ENCODE data around the gene PALLD. TPM values are rescaled to one million over a fixed set of nuclear protein-coding genes. Genes with fewer than 3 reads are reported as not detected.
"Not testable (repeated sequence)": the region's sequence is repeated elsewhere in the genome, so short reads cannot be mapped to it uniquely, and the experiment has no call there.

Gene PALLD
- total RNA-seq, 4 donors from 2014 or later, result 1,903 to 3,507 (median 2,130) TPM

GRCh38 chr4:168724686-168725411 is 228.0 kb downstream of the PALLD start:
- no peak overlapping the region for H3K4me3 ChIP-seq
- intact Hi-C loops (cut with DNase I), result no loop called here
- 73% methylated on average over 5 of the region's 5 CpGs for WGBS
- no peak for DNase-seq (ENCODE audit: extremely low spot score)
- H3K27ac ChIP-seq (replicated peaks in 1 of 4), result no peak overlapping the region
- no peaks in the 10 kb centered on the region for H3K9me3 ChIP-seq
- no peak for TF ChIP-seq EP300 (IDR thresholded peaks at IDR 0.05)
- TF ChIP-seq, protein P1, sequence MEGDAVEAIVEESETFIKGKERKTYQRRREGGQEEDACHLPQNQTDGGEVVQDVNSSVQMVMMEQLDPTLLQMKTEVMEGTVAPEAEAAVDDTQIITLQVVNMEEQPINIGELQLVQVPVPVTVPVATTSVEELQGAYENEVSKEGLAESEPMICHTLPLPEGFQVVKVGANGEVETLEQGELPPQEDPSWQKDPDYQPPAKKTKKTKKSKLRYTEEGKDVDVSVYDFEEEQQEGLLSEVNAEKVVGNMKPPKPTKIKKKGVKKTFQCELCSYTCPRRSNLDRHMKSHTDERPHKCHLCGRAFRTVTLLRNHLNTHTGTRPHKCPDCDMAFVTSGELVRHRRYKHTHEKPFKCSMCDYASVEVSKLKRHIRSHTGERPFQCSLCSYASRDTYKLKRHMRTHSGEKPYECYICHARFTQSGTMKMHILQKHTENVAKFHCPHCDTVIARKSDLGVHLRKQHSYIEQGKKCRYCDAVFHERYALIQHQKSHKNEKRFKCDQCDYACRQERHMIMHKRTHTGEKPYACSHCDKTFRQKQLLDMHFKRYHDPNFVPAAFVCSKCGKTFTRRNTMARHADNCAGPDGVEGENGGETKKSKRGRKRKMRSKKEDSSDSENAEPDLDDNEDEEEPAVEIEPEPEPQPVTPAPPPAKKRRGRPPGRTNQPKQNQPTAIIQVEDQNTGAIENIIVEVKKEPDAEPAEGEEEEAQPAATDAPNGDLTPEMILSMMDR (IDR thresholded peaks at IDR 0.05), result no peak
- no peaks in the 10 kb centered on the region for H3K27me3 ChIP-seq
- H3K4me1 ChIP-seq, result peaks cover 0 to 23% (median 18%) of the 10 kb centered on the region in 4 donors
- no peaks in the 10 kb centered on the region for H3K36me3 ChIP-seq

- Histone ChIP-seq H3K27me3 (no peaks in the 10 kb centered on the region), H3K4me3 (no peak overlapping the region), H3K4me1 (peaks cover 4 to 23% (median 18%) of the 10 kb centered on the region in 4 donors), H3K36me3 (no peaks in the 10 kb centered on the region), H3K27ac (replicated peaks in 1 of 4) (no peak overlapping the region), H3K9me3 (no peaks in the 10 kb centered on the region)
- WGBS, result 86% methylated on average over 1 of the region's 1 CpG
- intact Hi-C loops (cut with DNase I), result no loop called here
- DNase-seq (ENCODE audit: extremely low spot score), result no peak
- TF ChIP-seq POLR2AphosphoS5 (IDR thresholded peaks at IDR 0.05), result no peak
- TF ChIP-seq POLR2A (IDR thresholded peaks at IDR 0.05; ENCODE audit: low read depth), result no peak
- TF ChIP-seq, protein P1 (IDR thresholded peaks at IDR 0.05), result no peak
- no peak for TF ChIP-seq EP300 (IDR thresholded peaks at IDR 0.05)
Measured at GRCh38 chr4:168725930-168726329, 229.1 kb downstream of the PALLD start.

- H3K4me3 ChIP-seq; DNase-seq (ENCODE audit: extremely low spot score); H3K27ac ChIP-seq (replicated peaks in 1 of 4); H3K9me3 ChIP-seq; H3K27me3 ChIP-seq; H3K36me3 ChIP-seq; intact Hi-C loops (cut with DNase I): not testable (repeated sequence)
- H3K4me1 ChIP-seq, result peaks cover 15% of the 10 kb centered on the region in 4 donors
Measured at GRCh38 chr4:168727181-168727580, 230.3 kb downstream of the PALLD start.

GRCh38 chr4:168731006-168731636 is 234.3 kb downstream of the PALLD start:
- peaks cover 10 to 24% (median 18%) of the 10 kb centered on the region in 4 donors for H3K4me1 ChIP-seq
- no peaks in the 10 kb centered on the region for H3K27me3 ChIP-seq
- no peaks in the 10 kb centered on the region for H3K9me3 ChIP-seq
- intact Hi-C loops (cut with DNase I), result no loop called here
- TF ChIP-seq, protein P1 (IDR thresholded peaks at IDR 0.05), result no peak
- no peak for TF ChIP-seq POLR2A (IDR thresholded peaks at IDR 0.05; ENCODE audit: low read depth)
- no peak for TF ChIP-seq POLR2AphosphoS5 (IDR thresholded peaks at IDR 0.05)
- TF ChIP-seq EP300 (IDR thresholded peaks at IDR 0.05), result no peak
- DNase-seq (ENCODE audit: extremely low spot score), result no peak
- no peaks in the 10 kb centered on the region for H3K36me3 ChIP-seq
- no peak overlapping the region for H3K4me3 ChIP-seq
- 61% methylated on average over 6 of the region's 6 CpGs for WGBS
- no peak overlapping the region for H3K27ac ChIP-seq (replicated peaks in 1 of 4)

DNA sequence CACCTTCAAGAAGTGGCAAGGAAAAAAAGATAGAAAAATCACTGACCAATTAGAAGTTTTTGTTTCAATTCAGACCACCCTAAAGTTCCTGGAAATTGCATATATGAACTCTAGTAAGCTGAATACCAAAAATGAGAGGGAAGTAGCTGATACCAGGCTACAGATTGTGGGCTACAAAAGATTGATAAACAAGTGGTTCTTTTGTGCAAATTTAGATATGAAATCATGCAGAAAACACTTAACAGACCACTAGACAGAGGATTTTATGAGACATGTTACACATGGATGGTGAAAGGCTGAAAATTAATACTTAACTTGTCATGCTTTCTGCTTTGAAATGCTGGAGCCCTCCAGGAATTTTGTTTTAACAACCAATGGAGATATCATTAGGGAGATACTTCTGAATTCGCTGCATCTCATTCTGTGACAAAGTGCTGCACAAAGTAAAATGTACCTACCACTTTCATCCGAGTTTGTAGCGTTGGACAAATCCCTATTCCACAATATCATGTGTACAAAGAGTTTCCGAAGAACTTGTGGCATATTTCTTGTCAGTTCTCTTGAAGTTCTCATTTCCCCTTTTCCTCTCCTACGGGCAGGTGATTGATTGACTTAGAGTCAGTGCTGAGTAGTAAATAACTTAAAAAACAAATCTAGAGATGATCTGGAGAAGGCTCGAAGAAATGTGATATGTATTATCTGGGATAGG is 235.0 kb downstream of the PALLD start:
- Histone ChIP-seq H3K9me3 (no peaks in the 10 kb centered on the region), H3K27me3 (no peaks in the 10 kb centered on the region), H3K36me3 (no peaks in the 10 kb centered on the region), H3K27ac (replicated peaks in 1 of 4) (no peak overlapping the region), H3K4me3 (no peak overlapping the region), H3K4me1 (peaks cover 10 to 24% (median 19%) of the 10 kb centered on the region in 4 donors)
- TF ChIP-seq POLR2AphosphoS5 (IDR thresholded peaks at IDR 0.05) (no peak), POLR2A (IDR thresholded peaks at IDR 0.05; ENCODE audit: low read depth) (no peak), EP300 (IDR thresholded peaks at IDR 0.05) (no peak)
- TF ChIP-seq, protein P1 (IDR thresholded peaks at IDR 0.05), result no peak
- no peak for DNase-seq (ENCODE audit: extremely low spot score)
- intact Hi-C loops (cut with DNase I), result no loop called here
- WGBS, result 89% methylated on average over 6 of the region's 6 CpGs
